Kidney epithelial cell (primary cell): ENCODE results near the gene PLAAT2. TPM values are rescaled to one million over a fixed set of nuclear protein-coding genes. Genes with fewer than 3 reads are reported as not detected.

ENCODE experiments used
- DNase-seq: peaks from one replicate; pipeline ENCODE4 v3.0.0-alpha.2; 2010; ENCODE audit warnings: low read depth
- H3K27me3 ChIP-seq: 2 replicates; pipeline ENCODE4 v1.6.0; 2011; ENCODE audit warnings: low read length; ENCODE audit not compliant: control insufficient read depth, insufficient read depth
- H3K36me3 ChIP-seq: 2 replicates; pipeline ENCODE4 v1.5.1; 2011; ENCODE audit warnings: low read length; ENCODE audit not compliant: control insufficient read depth, insufficient read depth
- H3K4me3 ChIP-seq: 2 replicates; pipeline ENCODE4 v1.5.1; 2011; ENCODE audit warnings: low read depth, mild to moderate bottlenecking, control low read depth, low read length
- CTCF ChIP-seq: IDR thresholded peaks from 2 replicates; pipeline ENCODE4 v1.5.1; 2011; ENCODE audit warnings: mild to moderate bottlenecking, moderate library complexity, low read length, control low read depth, inconsistent platforms; ENCODE audit not compliant: insufficient read depth, poor library complexity, severe bottlenecking
- total RNA-seq: library from RNA; depleted of rRNA; stranded (reverse); fragments of >200 nt; gene quantifications from 2 replicates; pipeline ENCODE4 v1.2.3, GENCODE V29; 2015

Gene PLAAT2
- total RNA-seq, 1 donor from 2014 or later, result not detected

GRCh38 chr11:63517156-63517555, 46.0 kb downstream of the PLAAT2 start:
- H3K27me3 ChIP-seq, result no peaks in the 10 kb centered on the region
- no peaks in the 10 kb centered on the region for H3K36me3 ChIP-seq
- H3K4me3 ChIP-seq, result no peak overlapping the region
- no peak for TF ChIP-seq CTCF
- DNase-seq, result no peak

- DNase-seq, result no peak
- no peak for TF ChIP-seq CTCF
- no peak overlapping the region for H3K4me3 ChIP-seq
- no peaks in the 10 kb centered on the region for H3K36me3 ChIP-seq
- H3K27me3 ChIP-seq, result no peaks in the 10 kb centered on the region
Observed at GRCh38 chr11:63516109-63516508, 47.1 kb downstream of the PLAAT2 start.

GRCh38 chr11:63512816-63513215, 50.4 kb downstream of the PLAAT2 start:
- H3K4me3 ChIP-seq, result no peak overlapping the region
- DNase-seq, result no peak
- H3K27me3 ChIP-seq, result no peaks in the 10 kb centered on the region
- no peaks in the 10 kb centered on the region for H3K36me3 ChIP-seq
- no peak for TF ChIP-seq CTCF

GRCh38 chr11:63511048-63511748, 52.0 kb downstream of the PLAAT2 start:
- H3K36me3 ChIP-seq, result no peaks in the 10 kb centered on the region
- no peak for TF ChIP-seq CTCF
- no peak for DNase-seq
- no peaks in the 10 kb centered on the region for H3K27me3 ChIP-seq
- no peak overlapping the region for H3K4me3 ChIP-seq

GRCh38 chr11:63510360-63511047, 52.7 kb downstream of the PLAAT2 start:
- Histone ChIP-seq H3K36me3 (no peaks in the 10 kb centered on the region), H3K27me3 (no peaks in the 10 kb centered on the region), H3K4me3 (no peak overlapping the region)
- TF ChIP-seq CTCF, result no peak
- DNase-seq, result no peak
